IPS DF 4.7 (cell line): ENCODE results near the gene SPECC1.
"Not testable (repeated sequence)": the region's sequence is repeated elsewhere in the genome, so short reads cannot be mapped to it uniquely, and the experiment has no call there.

Experiments
- DNase-seq: peaks from one replicate; pipeline ENCODE4 v3.0.0-alpha.2; 2013; ENCODE audit warnings: low spot score; ENCODE audit errors: extremely low read depth

SPECC1 gene

GRCh38 chr17:20009302-20010098 lies at the start of gene SPECC1:
Gene SPECC1 (plus strand): TSS chr17:20009359. CDS start chr17:20096652, 87,293 bp downstream.
- DNase-seq: no peak

- DNase-seq: not testable (repeated sequence)
These were observed 46.2 kb upstream of the SPECC1 start for GRCh38 chr17:19962954-19963353.

- no peak for DNase-seq
These were observed 36.0 kb upstream of the SPECC1 start for GRCh38 chr17:19973156-19973555.

GRCh38 chr17:19975601-19976000 lies 33.6 kb upstream of the SPECC1 start:
- no peak for DNase-seq

- no peak for DNase-seq
These were observed 31.6 kb upstream of the SPECC1 start, which contains the start of gene AKAP10 for GRCh38 chr17:19977293-19978208. Gene AKAP10 (minus strand): TSS chr17:19977828. CDS start chr17:19977679, 149 bp downstream.

- DNase-seq: no peak
These were observed 30.9 kb upstream of the SPECC1 start for GRCh38 chr17:19978209-19978802.

GRCh38 chr17:19978805-19979211 lies 30.4 kb upstream of the SPECC1 start:
- DNase-seq: no peak

- DNase-seq: no peak
These were observed 29.0 kb upstream of the SPECC1 start for GRCh38 chr17:19979917-19980770.

GRCh38 chr17:19986941-19987861 lies 22.0 kb upstream of the SPECC1 start:
- DNase-seq: no peak

GRCh38 chr17:19987897-19988296 lies 21.3 kb upstream of the SPECC1 start:
- no peak for DNase-seq

GRCh38 chr17:19991252-19991885 lies 17.8 kb upstream of the SPECC1 start:
- DNase-seq: no peak

GRCh38 chr17:19992803-19993713 lies 16.1 kb upstream of the SPECC1 start:
- DNase-seq: no peak

- DNase-seq: no peak
These were observed 13.1 kb upstream of the SPECC1 start for GRCh38 chr17:19996086-19996485.

- DNase-seq: no peak
These were observed 12.7 kb upstream of the SPECC1 start for GRCh38 chr17:19996502-19996901.

- DNase-seq: no peak
These were observed 712 bp upstream of the SPECC1 start for GRCh38 chr17:20008242-20009051.

GRCh38 chr17:20009052-20009301 lies 182 bp upstream of the SPECC1 start:
- DNase-seq: no peak

GRCh38 chr17:20010099-20010863 lies 1.1 kb downstream of the SPECC1 start:
- no peak for DNase-seq
